ENCODE data around the gene ZNF219. TPM values are rescaled to one million over a fixed set of nuclear protein-coding genes. Genes with fewer than 3 reads are reported as not detected.
A peak's percentile ranks its signal among the peaks of the same experiment; 100 is the strongest.
"Not testable (repeated sequence)": the region's sequence is repeated elsewhere in the genome, so short reads cannot be mapped to it uniquely, and the experiment has no call there.

ZNF219 gene
- total RNA-seq, 2 donors from 2014 or later, result 9.6 to 18.3 TPM

DNA sequence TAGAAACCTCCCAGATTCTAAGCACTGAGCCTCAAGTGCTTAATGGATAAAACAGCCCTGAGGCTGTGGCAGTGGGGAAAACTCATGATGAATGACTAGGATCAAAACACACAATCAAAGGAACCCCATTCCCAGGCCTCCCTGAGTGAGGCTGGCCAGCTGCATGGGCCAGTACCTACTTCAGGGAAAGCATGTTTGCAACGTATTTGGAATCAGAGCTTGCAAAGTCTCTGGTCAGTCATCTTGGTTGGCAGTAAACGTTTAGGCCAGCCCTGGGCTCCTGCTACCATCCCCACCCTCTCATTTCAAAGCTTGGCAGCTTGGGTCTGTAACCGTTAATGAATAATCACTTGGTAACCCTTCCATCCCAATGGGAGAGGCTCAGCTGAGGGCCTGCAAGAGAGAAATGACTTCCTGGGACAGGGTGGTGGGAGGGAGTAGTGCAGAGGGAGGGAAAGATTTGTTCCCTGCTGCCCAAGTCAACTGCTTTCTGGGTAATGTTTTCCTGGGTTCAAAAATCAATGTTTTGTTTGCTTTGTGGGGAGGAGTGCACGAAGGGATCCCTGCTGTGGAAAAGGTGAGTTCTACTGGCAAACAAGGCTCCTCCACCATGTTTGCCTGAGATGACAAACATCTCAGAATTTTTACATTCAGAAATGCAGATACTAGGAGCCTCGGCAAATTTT is 42.9 kb downstream of the ZNF219 start:
- H3K36me3 Mint-ChIP-seq (ENCODE audit: low read depth), result no peaks in the 10 kb centered on the region
- H3K9me3 Mint-ChIP-seq, result no peaks in the 10 kb centered on the region
- no peak overlapping the region for H3K4me3 Mint-ChIP-seq
- ATAC-seq (replicated peaks), result no peak
- no peaks in the 10 kb centered on the region for H3K4me1 Mint-ChIP-seq
- peaks cover 15% of the 10 kb centered on the region for H3K27me3 Mint-ChIP-seq
- H3K27ac Mint-ChIP-seq, result no peak overlapping the region

- H3K27ac Mint-ChIP-seq, result no peak overlapping the region
- H3K4me3 Mint-ChIP-seq, result no peak overlapping the region
- H3K36me3 Mint-ChIP-seq (ENCODE audit: low read depth), result no peaks in the 10 kb centered on the region
- no peak for ATAC-seq (replicated peaks)
- H3K4me1 Mint-ChIP-seq, result no peaks in the 10 kb centered on the region
- H3K27me3 Mint-ChIP-seq, result peaks cover 7% of the 10 kb centered on the region
- no peaks in the 10 kb centered on the region for H3K9me3 Mint-ChIP-seq
Measured at GRCh38 chr14:21054768-21055145, 43.7 kb downstream of the ZNF219 start.

- Mint-ChIP-seq H3K9me3 (no peaks in the 10 kb centered on the region), H3K4me1 (no peaks in the 10 kb centered on the region), H3K4me3 (no peak overlapping the region), H3K27ac (no peak overlapping the region), H3K27me3 (peaks cover 5% of the 10 kb centered on the region), H3K36me3 (ENCODE audit: low read depth) (no peaks in the 10 kb centered on the region)
- peak; percentile 76 for ATAC-seq (replicated peaks)
Measured at GRCh38 chr14:21054123-21054767, 44.2 kb downstream of the ZNF219 start.

DNA sequence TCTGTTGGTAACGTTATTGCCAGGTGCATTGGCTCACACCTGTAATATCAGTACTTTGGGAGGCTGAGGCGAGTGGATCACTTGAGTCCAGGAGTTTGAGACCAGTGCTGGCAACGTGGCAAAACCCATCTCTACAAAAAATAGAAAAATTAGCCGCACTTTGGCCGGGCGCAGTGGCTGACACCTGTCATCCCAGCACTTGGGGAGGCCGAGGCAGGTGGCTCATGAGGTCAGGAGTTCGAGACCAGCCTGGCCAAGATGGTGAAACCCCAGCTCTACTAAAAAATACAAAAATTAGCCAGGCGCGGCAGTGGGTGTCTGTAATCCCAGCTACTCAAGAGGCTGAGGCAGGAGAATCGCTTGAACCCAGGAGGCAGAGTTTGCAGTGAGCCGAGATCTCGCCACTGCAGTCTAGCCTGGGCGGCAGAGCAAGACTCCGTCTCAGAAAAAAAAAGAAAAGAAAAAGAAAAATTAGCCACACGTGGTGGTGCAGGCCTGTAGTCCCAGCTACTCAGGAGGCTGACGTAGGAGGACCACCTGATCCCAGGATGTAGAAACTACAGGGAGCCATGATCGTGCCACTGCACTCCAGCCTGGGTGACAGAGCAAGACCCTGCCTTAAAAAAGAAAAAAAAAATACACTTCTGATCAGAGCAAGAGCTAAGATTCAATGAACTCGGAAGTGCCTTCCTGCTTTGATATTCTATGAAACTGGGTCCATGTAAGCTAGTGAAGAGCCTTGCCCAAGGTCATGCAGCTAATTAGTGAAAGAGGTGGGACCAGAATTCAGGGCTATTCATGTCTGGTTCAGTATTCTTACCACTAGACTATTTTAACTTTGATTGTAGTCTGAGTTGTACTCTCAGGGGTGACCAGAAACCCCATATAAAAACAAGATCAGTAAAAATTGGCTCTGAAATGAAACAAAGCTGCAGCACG is 45.0 kb downstream of the ZNF219 start:
- H3K9me3 Mint-ChIP-seq, result no peaks in the 10 kb centered on the region
- H3K27me3 Mint-ChIP-seq, result peaks cover 5% of the 10 kb centered on the region
- H3K4me1 Mint-ChIP-seq, result no peaks in the 10 kb centered on the region
- H3K4me3 Mint-ChIP-seq, result no peak overlapping the region
- no peak for ATAC-seq (replicated peaks)
- H3K27ac Mint-ChIP-seq, result no peak overlapping the region
- no peaks in the 10 kb centered on the region for H3K36me3 Mint-ChIP-seq (ENCODE audit: low read depth)

GRCh38 chr14:21050597-21050996 is 47.9 kb downstream of the ZNF219 start:
- H3K27ac Mint-ChIP-seq, result no peak overlapping the region
- no peak for ATAC-seq (replicated peaks)
- no peaks in the 10 kb centered on the region for H3K9me3 Mint-ChIP-seq
- H3K36me3 Mint-ChIP-seq (ENCODE audit: low read depth), result no peaks in the 10 kb centered on the region
- no peak overlapping the region for H3K4me3 Mint-ChIP-seq
- H3K4me1 Mint-ChIP-seq, result no peaks in the 10 kb centered on the region
- peaks cover 5% of the 10 kb centered on the region for H3K27me3 Mint-ChIP-seq

DNA sequence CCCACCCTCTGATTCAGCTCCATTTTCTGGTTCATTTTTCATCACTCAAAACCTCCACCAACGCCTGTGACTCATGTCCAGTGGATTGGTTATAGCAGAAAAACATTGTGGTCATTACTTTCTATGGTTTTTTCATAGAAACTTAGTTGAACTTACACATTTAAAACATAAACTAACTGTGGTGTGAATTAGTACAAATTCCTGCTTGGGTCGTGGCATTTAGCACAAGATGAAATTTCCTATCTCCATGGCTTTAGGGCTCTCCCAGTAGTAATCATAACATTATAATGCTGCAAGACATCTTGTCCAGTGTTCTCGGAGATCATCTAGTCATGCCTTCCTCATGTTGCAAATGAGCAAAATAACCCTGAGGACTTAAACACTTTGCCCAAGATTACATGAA is 49.2 kb downstream of the ZNF219 start:
- peak; percentile 72 for ATAC-seq (replicated peaks)

DNA sequence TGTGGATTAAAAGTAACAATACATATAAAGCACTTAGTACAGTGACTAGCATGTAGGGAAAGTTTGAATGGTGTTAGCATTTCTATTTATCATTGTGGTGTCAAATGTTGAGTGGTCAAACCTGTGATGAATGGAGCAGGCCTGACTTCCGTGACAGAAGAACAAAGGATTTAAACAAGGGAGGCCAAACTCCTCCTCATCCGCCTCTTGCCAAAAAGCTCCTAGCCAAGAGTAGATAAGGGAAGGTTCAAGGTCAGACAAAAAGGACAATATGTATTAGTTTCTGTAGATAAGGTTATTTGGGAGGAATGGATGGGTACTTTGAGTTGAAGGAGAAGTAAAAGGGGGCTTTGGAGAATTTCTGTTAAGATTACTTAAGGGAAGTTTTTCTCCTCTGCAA is 49.8 kb downstream of the ZNF219 start:
- Mint-ChIP-seq H3K27me3 (peaks cover 5% of the 10 kb centered on the region), H3K4me1 (peaks cover 12% of the 10 kb centered on the region), H3K4me3 (no peak overlapping the region), H3K36me3 (ENCODE audit: low read depth) (no peaks in the 10 kb centered on the region), H3K27ac (no peak overlapping the region), H3K9me3 (no peaks in the 10 kb centered on the region)
- no peak for ATAC-seq (replicated peaks)

More for the DNA sequence above, 49.2 kb downstream of the ZNF219 start:
- no peaks in the 10 kb centered on the region for H3K36me3 Mint-ChIP-seq (ENCODE audit: low read depth)
- H3K4me1 Mint-ChIP-seq, result peaks cover 10% of the 10 kb centered on the region
- no peaks in the 10 kb centered on the region for H3K9me3 Mint-ChIP-seq
- no peak overlapping the region for H3K4me3 Mint-ChIP-seq
- peaks cover 5% of the 10 kb centered on the region for H3K27me3 Mint-ChIP-seq
- H3K27ac Mint-ChIP-seq, result no peak overlapping the region

- ATAC-seq (replicated peaks), result no peak
- Mint-ChIP-seq H3K27ac (no peak overlapping the region), H3K36me3 (ENCODE audit: low read depth) (no peaks in the 10 kb centered on the region), H3K4me3 (no peak overlapping the region), H3K9me3 (no peaks in the 10 kb centered on the region), H3K27me3 (peaks cover 3% of the 10 kb centered on the region), H3K4me1 (peaks cover 12% of the 10 kb centered on the region)
Measured at GRCh38 chr14:21047378-21047781, 51.1 kb downstream of the ZNF219 start.

GRCh38 chr14:21043974-21044618 is 54.4 kb downstream of the ZNF219 start:
- Mint-ChIP-seq H3K27ac (peak overlapping the region; percentile 51), H3K4me3 (no peak overlapping the region), H3K27me3 (no peaks in the 10 kb centered on the region), H3K9me3 (no peaks in the 10 kb centered on the region), H3K4me1 (peaks cover 12% of the 10 kb centered on the region), H3K36me3 (ENCODE audit: low read depth) (no peaks in the 10 kb centered on the region)
- ATAC-seq (replicated peaks), result no peak

DNA sequence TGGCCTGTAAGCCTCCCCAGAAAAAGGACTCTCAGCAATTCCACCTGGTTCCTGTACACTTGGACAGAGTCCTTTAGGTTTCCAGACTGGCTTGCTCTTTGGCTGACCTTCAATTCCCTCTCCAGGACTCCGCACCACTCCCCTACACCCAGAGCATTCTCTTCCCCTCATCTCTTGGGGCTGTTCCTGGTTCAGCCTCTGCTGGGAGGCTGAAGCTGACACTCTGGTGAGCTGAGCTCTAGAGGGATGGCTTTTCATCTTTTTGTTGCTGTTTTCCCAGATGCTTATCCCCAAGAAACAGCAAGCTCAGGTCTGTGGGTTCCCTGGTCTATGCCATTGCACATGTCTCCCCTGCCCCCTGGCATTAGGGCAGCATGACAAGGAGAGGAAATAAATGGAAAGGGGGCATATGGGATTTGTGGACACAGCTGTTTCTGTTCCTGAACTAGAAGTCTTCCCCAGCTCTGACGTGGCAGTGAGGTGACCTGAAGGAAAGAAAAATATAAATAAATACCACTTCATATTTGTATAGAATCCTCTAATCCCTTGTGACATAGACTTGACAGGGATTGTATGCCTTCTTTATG is 55.0 kb downstream of the ZNF219 start:
- H3K4me1 Mint-ChIP-seq, result peaks cover 12% of the 10 kb centered on the region

GRCh38 chr14:21042918-21043317 is 55.5 kb downstream of the ZNF219 start:
- H3K4me1 Mint-ChIP-seq, result peaks cover 12% of the 10 kb centered on the region
- H3K9me3 Mint-ChIP-seq, result no peaks in the 10 kb centered on the region
- no peak for ATAC-seq (replicated peaks)
- H3K27ac Mint-ChIP-seq, result no peak overlapping the region
- no peak overlapping the region for H3K4me3 Mint-ChIP-seq
- no peaks in the 10 kb centered on the region for H3K36me3 Mint-ChIP-seq (ENCODE audit: low read depth)
- H3K27me3 Mint-ChIP-seq, result no peaks in the 10 kb centered on the region

More for the DNA sequence above, 55.0 kb downstream of the ZNF219 start:
- no peak overlapping the region for H3K27ac Mint-ChIP-seq
- no peaks in the 10 kb centered on the region for H3K27me3 Mint-ChIP-seq
- no peaks in the 10 kb centered on the region for H3K36me3 Mint-ChIP-seq (ENCODE audit: low read depth)
- H3K4me3 Mint-ChIP-seq, result no peak overlapping the region
- no peaks in the 10 kb centered on the region for H3K9me3 Mint-ChIP-seq
- ATAC-seq (replicated peaks), result no peak

DNA sequence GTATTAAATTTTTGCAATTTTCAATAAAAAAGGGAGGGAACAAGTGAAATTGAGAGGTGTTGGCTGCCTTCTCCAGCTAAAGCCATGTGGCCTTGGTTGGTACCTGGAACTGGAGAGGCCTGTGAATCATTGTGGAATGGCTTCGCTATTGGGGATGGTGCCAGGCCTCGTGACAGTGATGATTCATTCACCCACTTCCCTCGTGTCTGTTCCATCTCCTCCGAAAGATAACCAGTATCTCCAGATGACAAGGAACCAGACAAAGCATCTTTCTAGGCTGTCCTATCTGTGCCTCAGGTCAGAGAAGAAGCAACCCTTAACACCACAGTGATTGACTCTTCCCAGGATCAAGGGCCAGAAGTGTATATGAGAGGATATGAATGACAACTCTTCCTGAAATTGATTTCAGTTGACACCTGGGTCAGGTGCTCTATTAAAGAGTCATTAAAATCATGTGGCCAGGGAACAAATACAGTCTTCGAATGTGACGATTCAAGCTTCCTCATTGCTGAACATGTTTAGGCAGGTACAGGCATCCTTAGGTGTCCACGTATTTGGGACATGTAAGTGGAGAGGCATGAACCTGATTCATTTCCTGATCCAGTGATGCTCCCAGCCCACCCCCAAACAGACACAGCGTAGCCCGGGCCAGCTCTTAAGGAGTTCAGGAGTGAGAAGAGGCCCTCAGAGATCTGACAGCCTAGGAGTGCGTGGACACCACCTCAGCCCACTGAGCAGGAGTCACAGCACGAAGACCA is 56.6 kb downstream of the ZNF219 start, which contains the start of gene RNASE7:
Gene RNASE7 (plus strand): TSS at position 687 of the 758 bp plus-strand sequence. CDS start 631 bp downstream, outside the sequence.
- H3K36me3 Mint-ChIP-seq (ENCODE audit: low read depth), result no peaks in the 10 kb centered on the region
- H3K9me3 Mint-ChIP-seq, result no peaks in the 10 kb centered on the region
- peak; percentile 49 for ATAC-seq (replicated peaks)
- no peak within 1 kb of the TSS for H3K4me3 Mint-ChIP-seq
- H3K27me3 Mint-ChIP-seq, result no peaks in the 10 kb centered on the region
- H3K27ac Mint-ChIP-seq, result no peak within 1 kb of the TSS
- H3K4me1 Mint-ChIP-seq, result peaks cover 12% of the 10 kb centered on the region

DNA sequence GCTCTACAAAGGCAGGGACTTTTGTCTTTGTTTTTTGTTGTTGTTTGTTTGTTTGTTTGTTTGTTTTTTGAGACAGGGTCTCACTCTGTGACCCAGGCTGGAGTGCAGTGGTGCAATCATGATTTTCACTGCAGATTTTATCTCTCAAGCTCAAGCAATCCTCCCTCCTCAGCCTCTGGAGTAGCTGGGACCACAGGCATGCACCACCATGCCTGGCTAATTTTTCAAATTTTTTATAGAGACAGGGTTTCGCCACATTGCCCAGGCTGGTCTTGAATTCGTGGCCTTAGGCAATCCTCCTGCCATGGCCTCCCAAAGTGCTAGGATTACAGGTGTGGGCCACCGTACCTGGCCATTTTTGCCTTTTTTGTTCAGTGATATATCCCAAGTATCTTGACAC is 57.5 kb downstream of the ZNF219 start:
- not testable (repeated sequence) for H3K27me3 Mint-ChIP-seq; H3K4me3 Mint-ChIP-seq; ATAC-seq (replicated peaks); H3K9me3 Mint-ChIP-seq; H3K36me3 Mint-ChIP-seq (ENCODE audit: low read depth)
- peak overlapping the region; percentile 15 for H3K27ac Mint-ChIP-seq
- peaks cover 12% of the 10 kb centered on the region for H3K4me1 Mint-ChIP-seq
